Measurements from ENCODE around the gene SH2B2.
A peak's percentile ranks its signal among the peaks of the same experiment; 100 is the strongest.

SH2B2 gene

GRCh38 chr7:102313997-102314780, 27.5 kb downstream of the SH2B2 start:
- DNase-seq (ENCODE audit: low read depth, low spot score), result no peak
- Histone ChIP-seq H3K27me3 (ENCODE audit: insufficient read depth, insufficient read length) (no peaks in the 10 kb centered on the region), H3K9ac (ENCODE audit: insufficient read length, low read depth) (peak overlapping the region; percentile 3), H3K36me3 (ENCODE audit: insufficient read depth, insufficient read length, low read length) (peaks cover 10% of the 10 kb centered on the region), H3K4me3 (ENCODE audit: insufficient read length, low read depth) (no peak overlapping the region), H3K4me1 (ENCODE audit: insufficient read depth, insufficient read length) (peaks cover 9% of the 10 kb centered on the region), H3K9me3 (ENCODE audit: insufficient read depth, low read length) (no peaks in the 10 kb centered on the region)
- no peak for TF ChIP-seq SUZ12 (IDR thresholded peaks at IDR 0.05; ENCODE audit: extremely low read depth, insufficient read depth, insufficient read length)
- TF ChIP-seq ZNF274 (IDR thresholded peaks at IDR 0.05; ENCODE audit: low read depth, low read length), result no peak
- no peak for TF ChIP-seq YY1 (IDR thresholded peaks at IDR 0.05; ENCODE audit: insufficient read depth, insufficient read length)

DNA sequence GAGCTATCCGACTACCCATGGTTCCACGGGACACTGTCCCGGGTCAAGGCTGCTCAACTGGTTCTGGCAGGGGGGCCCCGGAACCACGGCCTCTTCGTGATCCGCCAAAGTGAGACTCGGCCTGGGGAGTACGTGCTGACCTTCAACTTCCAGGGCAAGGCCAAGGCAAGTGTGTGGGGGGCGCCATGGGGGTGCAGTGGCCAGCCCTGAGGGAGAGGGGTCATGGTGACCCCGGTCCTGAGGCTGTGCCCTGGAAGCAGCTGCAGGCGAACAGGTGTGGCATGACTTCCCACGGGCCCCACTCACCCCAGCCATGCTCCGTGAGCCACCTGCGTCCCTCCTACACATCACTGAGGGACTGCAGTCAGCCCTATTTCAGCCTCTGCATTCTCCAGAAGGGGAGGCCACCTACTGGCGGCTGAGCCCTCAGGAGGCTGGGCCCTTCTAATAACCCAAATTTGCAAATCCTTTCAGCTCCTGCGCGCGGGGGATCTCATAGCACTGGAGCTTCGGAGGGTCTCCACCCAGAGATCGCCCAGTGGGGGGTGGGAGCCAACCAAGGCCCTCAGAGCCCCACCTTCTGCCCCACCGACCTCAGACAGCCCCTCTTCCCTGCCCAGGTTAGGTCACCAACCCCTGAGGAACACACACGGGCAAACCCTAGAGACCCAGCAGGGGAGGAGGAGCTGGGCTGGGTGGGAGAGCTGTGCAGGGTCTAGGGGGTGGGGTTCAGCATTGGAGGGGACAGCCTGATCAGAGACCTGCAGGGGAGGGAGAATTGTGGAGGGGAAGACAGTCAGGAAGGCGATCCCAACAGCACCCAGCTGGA, 30.8 kb downstream of the SH2B2 start:
- peaks cover 13% of the 10 kb centered on the region for H3K36me3 ChIP-seq (ENCODE audit: insufficient read depth, insufficient read length, low read length)
- peaks cover 10% of the 10 kb centered on the region for H3K4me1 ChIP-seq (ENCODE audit: insufficient read depth, insufficient read length)
- no peaks in the 10 kb centered on the region for H3K27me3 ChIP-seq (ENCODE audit: insufficient read depth, insufficient read length)
- peak overlapping the region; percentile 21 for H3K9ac ChIP-seq (ENCODE audit: insufficient read length, low read depth)
- TF ChIP-seq ZNF274 (IDR thresholded peaks at IDR 0.05; ENCODE audit: low read depth, low read length), result no peak
- no peak for TF ChIP-seq SUZ12 (IDR thresholded peaks at IDR 0.05; ENCODE audit: extremely low read depth, insufficient read depth, insufficient read length)
- TF ChIP-seq YY1 (IDR thresholded peaks at IDR 0.05; ENCODE audit: insufficient read depth, insufficient read length), result no peak
- no peak overlapping the region for H3K4me3 ChIP-seq (ENCODE audit: insufficient read length, low read depth)
- no peak for DNase-seq (ENCODE audit: low read depth, low spot score)
- no peaks in the 10 kb centered on the region for H3K9me3 ChIP-seq (ENCODE audit: insufficient read depth, low read length)

DNA sequence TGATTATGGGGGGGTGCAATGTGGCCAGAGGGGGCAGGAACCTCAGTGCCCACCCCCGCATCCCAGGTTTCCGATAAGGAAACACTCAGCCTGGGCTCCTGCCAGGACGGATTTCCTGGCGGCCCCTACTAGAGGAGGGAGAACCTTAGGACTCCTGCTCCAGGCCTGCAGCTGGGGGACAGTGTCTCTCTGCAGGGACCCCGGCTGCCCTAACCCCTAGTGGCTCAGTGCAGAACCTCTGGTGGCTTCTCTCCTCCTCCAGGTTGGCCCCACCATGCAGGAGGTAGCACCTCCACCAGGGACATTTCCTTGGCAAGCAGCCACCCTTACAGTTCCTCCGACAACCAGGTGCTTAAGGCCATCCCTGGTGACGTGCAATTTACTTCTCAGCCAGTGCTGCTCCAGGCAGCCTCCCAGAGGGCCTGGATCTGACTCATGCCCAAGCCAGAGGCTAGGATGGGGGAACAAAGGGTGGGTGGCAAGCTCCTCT, 31.9 kb downstream of the SH2B2 start:
- Histone ChIP-seq H3K4me1 (ENCODE audit: insufficient read depth, insufficient read length) (peaks cover 10% of the 10 kb centered on the region), H3K36me3 (ENCODE audit: insufficient read depth, insufficient read length, low read length) (peaks cover 13% of the 10 kb centered on the region), H3K9me3 (ENCODE audit: insufficient read depth, low read length) (no peaks in the 10 kb centered on the region), H3K4me3 (ENCODE audit: insufficient read length, low read depth) (no peak overlapping the region), H3K9ac (ENCODE audit: insufficient read length, low read depth) (no peak overlapping the region), H3K27me3 (ENCODE audit: insufficient read depth, insufficient read length) (no peaks in the 10 kb centered on the region)
- DNase-seq (ENCODE audit: low read depth, low spot score), result no peak
- TF ChIP-seq YY1 (IDR thresholded peaks at IDR 0.05; ENCODE audit: insufficient read depth, insufficient read length) (no peak), ZNF274 (IDR thresholded peaks at IDR 0.05; ENCODE audit: low read depth, low read length) (no peak), SUZ12 (IDR thresholded peaks at IDR 0.05; ENCODE audit: extremely low read depth, insufficient read depth, insufficient read length) (no peak)

DNA sequence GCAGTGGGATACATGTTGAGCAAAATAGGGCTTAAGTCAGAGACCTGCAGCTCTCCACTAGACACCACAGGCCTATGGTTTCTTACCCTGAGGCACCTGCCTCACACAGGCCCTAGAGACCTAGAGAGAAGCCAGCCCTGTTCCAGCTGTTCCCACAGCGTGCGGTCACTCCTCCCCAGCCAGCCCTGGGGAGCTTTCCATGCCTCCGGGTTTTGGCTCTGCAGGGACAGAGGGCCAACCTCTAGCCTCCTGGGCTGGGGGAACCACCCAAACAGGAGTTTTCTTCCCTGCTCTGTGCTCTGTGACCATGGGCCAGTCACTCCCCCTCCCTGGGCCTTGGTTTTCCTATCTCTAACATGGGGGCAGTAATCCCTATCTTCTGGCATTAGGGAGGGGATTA, 33.0 kb downstream of the SH2B2 start:
- H3K4me1 ChIP-seq (ENCODE audit: insufficient read depth, insufficient read length), result peaks cover 10% of the 10 kb centered on the region
- peaks cover 9% of the 10 kb centered on the region for H3K36me3 ChIP-seq (ENCODE audit: insufficient read depth, insufficient read length, low read length)
- H3K9me3 ChIP-seq (ENCODE audit: insufficient read depth, low read length), result no peaks in the 10 kb centered on the region
- H3K27me3 ChIP-seq (ENCODE audit: insufficient read depth, insufficient read length), result no peaks in the 10 kb centered on the region
- H3K4me3 ChIP-seq (ENCODE audit: insufficient read length, low read depth), result no peak overlapping the region
- no peak overlapping the region for H3K9ac ChIP-seq (ENCODE audit: insufficient read length, low read depth)
- TF ChIP-seq SUZ12 (IDR thresholded peaks at IDR 0.05; ENCODE audit: extremely low read depth, insufficient read depth, insufficient read length), result no peak
- no peak for TF ChIP-seq YY1 (IDR thresholded peaks at IDR 0.05; ENCODE audit: insufficient read depth, insufficient read length)
- no peak for TF ChIP-seq ZNF274 (IDR thresholded peaks at IDR 0.05; ENCODE audit: low read depth, low read length)
- DNase-seq (ENCODE audit: low read depth, low spot score), result no peak

- H3K36me3 ChIP-seq (ENCODE audit: insufficient read depth, insufficient read length, low read length), result peaks cover 9% of the 10 kb centered on the region
- H3K9ac ChIP-seq (ENCODE audit: insufficient read length, low read depth), result no peak overlapping the region
- no peaks in the 10 kb centered on the region for H3K27me3 ChIP-seq (ENCODE audit: insufficient read depth, insufficient read length)
- no peak overlapping the region for H3K4me3 ChIP-seq (ENCODE audit: insufficient read length, low read depth)
- no peak for TF ChIP-seq YY1 (IDR thresholded peaks at IDR 0.05; ENCODE audit: insufficient read depth, insufficient read length)
- TF ChIP-seq ZNF274 (IDR thresholded peaks at IDR 0.05; ENCODE audit: low read depth, low read length), result no peak
- TF ChIP-seq SUZ12 (IDR thresholded peaks at IDR 0.05; ENCODE audit: extremely low read depth, insufficient read depth, insufficient read length), result no peak
- H3K4me1 ChIP-seq (ENCODE audit: insufficient read depth, insufficient read length), result peaks cover 10% of the 10 kb centered on the region
- no peak for DNase-seq (ENCODE audit: low read depth, low spot score)
- no peaks in the 10 kb centered on the region for H3K9me3 ChIP-seq (ENCODE audit: insufficient read depth, low read length)
Observed at GRCh38 chr7:102320181-102320580, 33.5 kb downstream of the SH2B2 start.

GRCh38 chr7:102320601-102321350, 34.1 kb downstream of the SH2B2 start:
- no peak overlapping the region for H3K4me3 ChIP-seq (ENCODE audit: insufficient read length, low read depth)

More at GRCh38 chr7:102320601-102321350, 34.1 kb downstream of the SH2B2 start:
- Histone ChIP-seq H3K36me3 (ENCODE audit: insufficient read depth, insufficient read length, low read length) (peaks cover 9% of the 10 kb centered on the region), H3K4me1 (ENCODE audit: insufficient read depth, insufficient read length) (peaks cover 10% of the 10 kb centered on the region), H3K9ac (ENCODE audit: insufficient read length, low read depth) (no peak overlapping the region), H3K27me3 (ENCODE audit: insufficient read depth, insufficient read length) (no peaks in the 10 kb centered on the region), H3K9me3 (ENCODE audit: insufficient read depth, low read length) (no peaks in the 10 kb centered on the region)
- TF ChIP-seq SUZ12 (IDR thresholded peaks at IDR 0.05; ENCODE audit: extremely low read depth, insufficient read depth, insufficient read length), result no peak
- TF ChIP-seq YY1 (IDR thresholded peaks at IDR 0.05; ENCODE audit: insufficient read depth, insufficient read length), result no peak
- no peak for TF ChIP-seq ZNF274 (IDR thresholded peaks at IDR 0.05; ENCODE audit: low read depth, low read length)
- DNase-seq (ENCODE audit: low read depth, low spot score), result no peak

Data from NT2/D1 (cell line).